H9 (cell line): ENCODE measurements around the gene EIF4E3. TPM values are rescaled to one million over a fixed set of nuclear protein-coding genes. Genes with fewer than 3 reads are reported as not detected.

Source experiments
- DNase-seq: peaks from one replicate; pipeline ENCODE4 v3.0.0-alpha.2; 2017
- H2AFZ ChIP-seq: one replicate; pipeline ENCODE4 v1.6.1; 2013; ENCODE audit warnings: mild to moderate bottlenecking, low read length, control low read depth, moderate library complexity
- H2AK5ac ChIP-seq: 2 replicates; pipeline ENCODE4 v1.6.1; 2013; ENCODE audit warnings: low read length, control low read depth, mixed read lengths; ENCODE audit not compliant: insufficient read length
- H2BK120ac ChIP-seq: one replicate; pipeline ENCODE4 v1.6.1; 2013; ENCODE audit warnings: low read depth, mild to moderate bottlenecking, low read length, control low read depth, inconsistent platforms; ENCODE audit not compliant: poor library complexity, severe bottlenecking
- H2BK12ac ChIP-seq: 2 replicates; pipeline ENCODE4 v1.6.1; 2013; ENCODE audit warnings: low read length, control low read depth, mixed read lengths, low read depth; ENCODE audit not compliant: insufficient read length
- H2BK15ac ChIP-seq: 2 replicates; pipeline ENCODE4 v1.6.1; 2013; ENCODE audit warnings: low read depth, low read length, control low read depth
- H2BK20ac ChIP-seq: one replicate; pipeline ENCODE4 v1.6.1; 2013; ENCODE audit warnings: low read depth, mild to moderate bottlenecking, low read length, control low read depth, inconsistent platforms; ENCODE audit not compliant: poor library complexity, severe bottlenecking
- H2BK5ac ChIP-seq: 2 replicates; pipeline ENCODE4 v1.6.1; 2013; ENCODE audit warnings: low read length, control low read depth, mixed read lengths; ENCODE audit not compliant: insufficient read length
- H3K14ac ChIP-seq: 2 replicates; pipeline ENCODE4 v1.6.1; 2013; ENCODE audit warnings: low read length, control low read depth; ENCODE audit not compliant: insufficient read depth
- H3K18ac ChIP-seq: 2 replicates; pipeline ENCODE4 v1.6.1; 2013; ENCODE audit warnings: low read depth, mild to moderate bottlenecking, mixed read lengths, low read length, control low read depth; ENCODE audit not compliant: insufficient read length
- H3K23ac ChIP-seq: 2 replicates; pipeline ENCODE4 v1.6.1; 2013; ENCODE audit warnings: low read length, control low read depth, mixed read lengths, low read depth; ENCODE audit not compliant: insufficient read length
- H3K23me2 ChIP-seq: 2 replicates; pipeline ENCODE4 v1.6.1; 2013; ENCODE audit warnings: low read depth, mild to moderate bottlenecking, mixed read lengths, low read length, control low read depth; ENCODE audit not compliant: insufficient read length, poor library complexity, severe bottlenecking
- H3K27ac ChIP-seq: 2 replicates; pipeline ENCODE4 v1.5.1; 2013; ENCODE audit warnings: low read length, control low read depth, mixed read lengths, low read depth; ENCODE audit not compliant: insufficient read length
- H3K27me3 ChIP-seq: 2 replicates; pipeline ENCODE4 v1.6.1; 2013; ENCODE audit warnings: low read length, control low read depth, inconsistent platforms; ENCODE audit not compliant: insufficient read depth
- H3K4ac ChIP-seq: 2 replicates; pipeline ENCODE4 v1.6.1; 2013; ENCODE audit warnings: low read depth, mild to moderate bottlenecking, control low read depth, inconsistent platforms, low read length, moderate library complexity
- H3K4me1 ChIP-seq: 2 replicates; pipeline ENCODE4 v1.6.1; 2013; ENCODE audit warnings: low read length, control low read depth, inconsistent platforms; ENCODE audit not compliant: insufficient read depth
- H3K4me2 ChIP-seq: 2 replicates; pipeline ENCODE4 v1.6.1; 2013; ENCODE audit warnings: low read length, control low read depth, mixed read lengths; ENCODE audit not compliant: insufficient read length, insufficient read depth
- H3K56ac ChIP-seq: 2 replicates; pipeline ENCODE4 v1.6.1; 2013; ENCODE audit warnings: low read depth, mild to moderate bottlenecking, mixed read lengths, low read length, control low read depth; ENCODE audit not compliant: insufficient read length
- H3K79me1 ChIP-seq: 2 replicates; pipeline ENCODE4 v1.6.1; 2013; ENCODE audit warnings: low read depth, mild to moderate bottlenecking, moderate library complexity, low read length, control low read depth, inconsistent platforms; ENCODE audit not compliant: insufficient read depth, poor library complexity, severe bottlenecking
- H3K79me2 ChIP-seq: 2 replicates; pipeline ENCODE4 v1.6.1; 2013; ENCODE audit warnings: low read length, control low read depth, inconsistent platforms; ENCODE audit not compliant: insufficient read depth
- H3K9ac ChIP-seq: 2 replicates; pipeline ENCODE4 v1.6.1; 2013; ENCODE audit warnings: low read length, control low read depth, mixed read lengths; ENCODE audit not compliant: insufficient read length; ENCODE audit errors: extremely low read depth
- H3K9me3 ChIP-seq: one replicate; pipeline ENCODE4 v1.6.1; 2013; ENCODE audit warnings: low read depth, low read length, inconsistent platforms; ENCODE audit not compliant: control insufficient read depth
- H3T11ph ChIP-seq: one replicate; pipeline ENCODE4 v1.6.1; 2013; ENCODE audit warnings: mild to moderate bottlenecking, low read length, control low read depth, inconsistent platforms
- H4K20me1 ChIP-seq: one replicate; pipeline ENCODE4 v1.6.1; 2013; ENCODE audit not compliant: control insufficient read depth, insufficient read length, insufficient read depth
- H4K5ac ChIP-seq: 2 replicates; pipeline ENCODE4 v1.6.1; 2013; ENCODE audit warnings: low read depth, mild to moderate bottlenecking, mixed read lengths, low read length, control low read depth; ENCODE audit not compliant: insufficient read length
- H4K8ac ChIP-seq: replicated peaks from 2 replicates; pipeline ENCODE4 v1.6.1; 2013; ENCODE audit warnings: low read length, control low read depth, mixed read lengths, low read depth; ENCODE audit not compliant: insufficient read length
- H4K91ac ChIP-seq: 2 replicates; pipeline ENCODE4 v1.6.1; 2013; ENCODE audit warnings: low read depth, mild to moderate bottlenecking, moderate library complexity, mixed read lengths, low read length, control low read depth; ENCODE audit not compliant: insufficient read length
- H3K27ac Mint-ChIP-seq, 3 experiments: 2 replicates in 2 of 3; 3 replicates in 1 of 3; pipeline ENCODE4 v1.8.0; 2020 to 2021; ENCODE audit warnings: mixed read lengths in 3 of 3, mild to moderate bottlenecking in 1 of 3, moderate library complexity in 1 of 3
- H3K27me3 Mint-ChIP-seq: 2 replicates; pipeline ENCODE4 v1.8.0; 2021; ENCODE audit warnings: low read depth, mild to moderate bottlenecking, moderate library complexity, mixed read lengths
- H3K36me3 Mint-ChIP-seq, 3 experiments: 2 replicates in 2 of 3; 3 replicates in 1 of 3; pipeline ENCODE4 v1.8.0; 2020 to 2021; ENCODE audit warnings: low read depth in 3 of 3, mixed read lengths in 3 of 3; ENCODE audit not compliant: insufficient read depth in 1 of 3
- H3K4me1 Mint-ChIP-seq, 2 experiments: 2 replicates each; pipeline ENCODE4 v1.8.0; 2020; ENCODE audit warnings: mixed read lengths in 2 of 2
- H3K4me3 Mint-ChIP-seq, 2 experiments: 2 replicates in 1 of 2; 3 replicates in 1 of 2; pipeline ENCODE4 v1.8.0; 2020 to 2021; ENCODE audit warnings: mild to moderate bottlenecking in 2 of 2, mixed read lengths in 2 of 2, moderate library complexity in 1 of 2
- H3K9me3 Mint-ChIP-seq, 2 experiments: 2 replicates in 1 of 2; 3 replicates in 1 of 2; pipeline ENCODE4 v1.8.0; 2020; ENCODE audit warnings: mild to moderate bottlenecking in 2 of 2, mixed read lengths in 2 of 2, moderate library complexity in 1 of 2
- WGBS: extraction: QIAGEN DNeasy Blood & Tissue Kit; methylation state at CpG from one replicate; pipeline ENCODE4 v1.1.7; 2013; ENCODE audit warnings: missing lambda C conversion rate, low lambda C conversion rate, mixed read lengths; ENCODE audit not compliant: insufficient read length; ENCODE audit errors: extremely low coverage; 5-methylcytosine and 5-hydroxymethylcytosine counted together
- total RNA-seq: library from RNA; stranded (reverse); gene quantifications from 2 replicates; pipeline ENCODE4 v1.2.1, GENCODE V29; 2021
- TF ChIP-seq, protein P1 (sequence below): fragments of 200-600 bp; sonication (generic); conservative IDR thresholded peaks from 3 replicates; pipeline ENCODE4 v1.8.0; 2021; ENCODE audit warnings: antibody characterized with exemption, mild to moderate bottlenecking

The EIF4E3 gene
- total RNA-seq, 1 experiment from 2014 or later: 12.9 TPM

DNA sequence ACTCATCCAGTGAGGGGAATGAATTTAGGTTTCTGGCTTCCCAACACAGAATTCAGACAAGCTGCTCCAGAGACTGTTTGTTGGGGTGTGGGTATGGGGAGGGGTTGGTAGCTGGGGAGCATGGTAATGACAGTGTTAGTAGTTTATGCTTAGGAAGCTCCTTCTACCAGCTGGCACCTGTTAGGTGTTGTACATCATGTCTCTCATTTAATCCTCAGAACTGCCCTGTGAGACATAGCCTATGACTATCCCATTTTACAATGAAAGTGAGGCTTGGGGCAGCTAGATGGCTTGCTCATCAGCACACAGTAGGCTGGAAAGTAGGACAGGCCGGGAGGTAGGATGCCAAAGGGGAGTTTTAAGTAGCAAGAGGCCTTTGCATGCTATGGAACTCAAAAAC, 2.5 kb downstream of the EIF4E3 start:
- H2AK5ac ChIP-seq: no peak overlapping the region
- no peak overlapping the region for H3K56ac ChIP-seq
- no peak overlapping the region for H4K5ac ChIP-seq
- H3K9ac ChIP-seq: no peak overlapping the region
- H3K23ac ChIP-seq: no peak overlapping the region
- no peaks in the 10 kb centered on the region for H4K20me1 ChIP-seq
- H3K27ac ChIP-seq: no peak overlapping the region
- no peak overlapping the region for H3K14ac ChIP-seq
- H3K27me3 ChIP-seq: peaks cover 6% of the 10 kb centered on the region; the same call in 1 of the 2 replicates
- no peak overlapping the region for H2BK120ac ChIP-seq
- H3K9me3 Mint-ChIP-seq: no peaks in the 10 kb centered on the region
- peaks cover 12 to 16% of the 10 kb centered on the region in 2 experiments for H3K4me1 Mint-ChIP-seq
- H2BK20ac ChIP-seq: no peak overlapping the region
- no peak overlapping the region for H2BK15ac ChIP-seq
- H3K27ac Mint-ChIP-seq: no peak overlapping the region
- H3K27me3 Mint-ChIP-seq: peaks cover 40% of the 10 kb centered on the region
- no peaks in the 10 kb centered on the region for H3K79me2 ChIP-seq
- H3K4me2 ChIP-seq: no peak overlapping the region
- no peak overlapping the region for H2BK5ac ChIP-seq
- no CpG with 5 or more reads among the region's 1 CpG for WGBS
- no peak overlapping the region for H3K4me3 Mint-ChIP-seq
- H4K91ac ChIP-seq: no peak overlapping the region
- H3K79me1 ChIP-seq: no peaks in the 10 kb centered on the region
- H3K9me3 ChIP-seq: no peaks in the 10 kb centered on the region
- no peak overlapping the region for H3K18ac ChIP-seq
- H2AFZ ChIP-seq: no peak overlapping the region
- H3K36me3 Mint-ChIP-seq: 0 out of 7 replicates have a peak, but pooled peaks cover 0 to 4% (median 0%) of the 10 kb centered on the region in 3 experiments
- no peak overlapping the region for H4K8ac ChIP-seq
- H2BK12ac ChIP-seq: no peak overlapping the region
- TF ChIP-seq, protein P1, sequence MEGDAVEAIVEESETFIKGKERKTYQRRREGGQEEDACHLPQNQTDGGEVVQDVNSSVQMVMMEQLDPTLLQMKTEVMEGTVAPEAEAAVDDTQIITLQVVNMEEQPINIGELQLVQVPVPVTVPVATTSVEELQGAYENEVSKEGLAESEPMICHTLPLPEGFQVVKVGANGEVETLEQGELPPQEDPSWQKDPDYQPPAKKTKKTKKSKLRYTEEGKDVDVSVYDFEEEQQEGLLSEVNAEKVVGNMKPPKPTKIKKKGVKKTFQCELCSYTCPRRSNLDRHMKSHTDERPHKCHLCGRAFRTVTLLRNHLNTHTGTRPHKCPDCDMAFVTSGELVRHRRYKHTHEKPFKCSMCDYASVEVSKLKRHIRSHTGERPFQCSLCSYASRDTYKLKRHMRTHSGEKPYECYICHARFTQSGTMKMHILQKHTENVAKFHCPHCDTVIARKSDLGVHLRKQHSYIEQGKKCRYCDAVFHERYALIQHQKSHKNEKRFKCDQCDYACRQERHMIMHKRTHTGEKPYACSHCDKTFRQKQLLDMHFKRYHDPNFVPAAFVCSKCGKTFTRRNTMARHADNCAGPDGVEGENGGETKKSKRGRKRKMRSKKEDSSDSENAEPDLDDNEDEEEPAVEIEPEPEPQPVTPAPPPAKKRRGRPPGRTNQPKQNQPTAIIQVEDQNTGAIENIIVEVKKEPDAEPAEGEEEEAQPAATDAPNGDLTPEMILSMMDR: no peak
- no peak overlapping the region for H3K4ac ChIP-seq
- peaks cover 9% of the 10 kb centered on the region for H3K23me2 ChIP-seq
- no peak for DNase-seq
- H3T11ph ChIP-seq: no peak overlapping the region
- no peaks in the 10 kb centered on the region for H3K4me1 ChIP-seq
